ENCODE data around the gene FBXO42.
A peak's percentile ranks its signal among the peaks of the same experiment; 100 is the strongest.

FBXO42 gene

DNA sequence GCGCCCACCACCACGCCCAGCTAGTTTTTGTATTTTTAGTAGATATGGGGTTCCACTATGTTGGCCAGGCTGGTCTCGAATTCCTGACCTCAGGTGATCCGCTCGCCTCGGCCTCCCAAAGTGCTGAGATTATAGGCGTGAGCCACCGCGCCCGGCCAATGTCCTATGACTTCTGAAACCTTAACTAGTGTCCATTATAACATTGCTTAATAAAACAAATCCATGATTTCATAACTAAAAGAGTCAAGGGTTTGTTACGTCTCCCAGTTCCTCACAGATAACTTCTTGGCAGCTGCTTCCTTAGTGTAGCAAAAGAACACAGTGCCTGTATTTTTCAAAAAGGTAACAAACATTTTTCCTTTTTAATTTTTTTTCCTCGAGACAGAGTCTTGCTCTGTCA is 53.6 kb downstream of the FBXO42 start:
- DNase-seq (ENCODE audit: low spot score): no peak
- in situ Hi-C loops (cut with MboI; ENCODE audit: low pct_unique_long_range_greater_than_20kb, low sequenced_read_pairs, unreplicated experiment): no loop called here
- TF ChIP-seq, protein P1, sequence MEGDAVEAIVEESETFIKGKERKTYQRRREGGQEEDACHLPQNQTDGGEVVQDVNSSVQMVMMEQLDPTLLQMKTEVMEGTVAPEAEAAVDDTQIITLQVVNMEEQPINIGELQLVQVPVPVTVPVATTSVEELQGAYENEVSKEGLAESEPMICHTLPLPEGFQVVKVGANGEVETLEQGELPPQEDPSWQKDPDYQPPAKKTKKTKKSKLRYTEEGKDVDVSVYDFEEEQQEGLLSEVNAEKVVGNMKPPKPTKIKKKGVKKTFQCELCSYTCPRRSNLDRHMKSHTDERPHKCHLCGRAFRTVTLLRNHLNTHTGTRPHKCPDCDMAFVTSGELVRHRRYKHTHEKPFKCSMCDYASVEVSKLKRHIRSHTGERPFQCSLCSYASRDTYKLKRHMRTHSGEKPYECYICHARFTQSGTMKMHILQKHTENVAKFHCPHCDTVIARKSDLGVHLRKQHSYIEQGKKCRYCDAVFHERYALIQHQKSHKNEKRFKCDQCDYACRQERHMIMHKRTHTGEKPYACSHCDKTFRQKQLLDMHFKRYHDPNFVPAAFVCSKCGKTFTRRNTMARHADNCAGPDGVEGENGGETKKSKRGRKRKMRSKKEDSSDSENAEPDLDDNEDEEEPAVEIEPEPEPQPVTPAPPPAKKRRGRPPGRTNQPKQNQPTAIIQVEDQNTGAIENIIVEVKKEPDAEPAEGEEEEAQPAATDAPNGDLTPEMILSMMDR (IDR thresholded peaks at IDR 0.05; ENCODE audit: extremely low read depth, insufficient read depth, missing control alignments): no peak

DNA sequence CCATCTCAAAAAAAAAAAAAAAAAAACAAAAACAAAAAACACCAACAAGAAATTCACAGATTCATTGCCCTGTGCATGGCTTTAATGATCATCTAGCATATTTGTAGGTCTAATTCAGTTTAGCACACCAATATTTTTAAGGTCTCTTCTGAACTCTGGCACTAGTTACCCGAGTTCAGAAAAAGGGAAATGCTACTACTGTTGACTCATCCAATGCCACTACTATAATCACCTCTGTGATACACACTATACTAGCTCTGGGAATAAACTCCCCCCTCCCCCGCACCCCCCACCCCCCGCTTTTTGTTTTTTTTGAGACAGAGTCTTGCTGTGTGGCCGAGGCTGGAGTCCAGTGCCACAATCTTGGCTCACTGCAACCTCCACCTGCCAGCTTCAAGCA is 55.6 kb downstream of the FBXO42 start:
- TF ChIP-seq, protein P1 (IDR thresholded peaks at IDR 0.05; ENCODE audit: extremely low read depth, insufficient read depth, missing control alignments): no peak
- no peak for DNase-seq (ENCODE audit: low spot score)
- in situ Hi-C loops (cut with MboI; ENCODE audit: low pct_unique_long_range_greater_than_20kb, low sequenced_read_pairs, unreplicated experiment): no loop called here

DNA sequence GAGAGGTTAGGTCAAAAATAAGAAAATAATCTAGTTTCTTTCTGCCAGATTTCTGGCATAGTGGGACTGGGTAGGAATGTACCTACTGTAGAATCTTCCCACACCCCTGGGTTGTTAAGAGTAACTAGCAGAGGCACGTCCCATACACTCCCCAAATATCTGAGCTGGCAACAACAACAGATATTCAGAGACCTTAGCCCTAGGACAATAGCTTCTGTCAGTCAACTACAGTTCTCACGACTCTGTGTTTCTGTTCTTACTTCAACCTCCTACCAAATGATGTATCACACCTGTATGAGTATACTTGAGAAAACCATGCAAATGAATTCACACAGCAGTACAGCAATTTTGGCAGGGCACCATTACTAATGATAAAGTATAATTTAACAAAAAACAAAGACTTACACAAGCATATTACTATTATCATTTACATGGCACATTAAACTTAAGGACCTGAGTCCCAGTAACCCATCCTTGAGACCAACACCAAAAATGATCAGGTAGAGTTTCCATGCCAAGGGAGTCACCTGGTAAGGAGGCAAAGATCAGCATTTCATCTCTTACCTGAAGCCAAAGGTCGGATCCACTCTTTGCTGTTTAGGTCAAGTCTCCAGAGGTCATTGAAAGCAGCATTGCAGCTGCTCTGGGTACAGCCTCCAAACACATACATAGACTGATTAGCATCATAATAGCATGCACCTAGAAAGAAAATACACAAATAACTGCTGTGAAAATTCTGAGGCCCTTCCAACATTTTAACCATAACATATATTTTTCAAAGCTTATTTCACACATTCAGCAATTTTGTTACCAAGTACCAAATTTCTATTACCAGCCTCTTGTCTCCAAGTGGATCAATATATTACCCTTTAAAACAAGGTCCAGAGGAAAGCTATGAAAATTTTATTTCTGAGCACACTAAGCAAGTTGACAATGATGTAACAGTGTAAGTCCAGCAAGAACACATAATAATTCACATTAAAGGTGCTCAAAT is 57.8 kb downstream of the FBXO42 start:
- TF ChIP-seq, protein P1 (IDR thresholded peaks at IDR 0.05; ENCODE audit: extremely low read depth, insufficient read depth, missing control alignments): no peak
- peak; percentile 31 for DNase-seq (ENCODE audit: low spot score)
- in situ Hi-C loops (cut with MboI; ENCODE audit: low pct_unique_long_range_greater_than_20kb, low sequenced_read_pairs, unreplicated experiment): no loop called here

DNA sequence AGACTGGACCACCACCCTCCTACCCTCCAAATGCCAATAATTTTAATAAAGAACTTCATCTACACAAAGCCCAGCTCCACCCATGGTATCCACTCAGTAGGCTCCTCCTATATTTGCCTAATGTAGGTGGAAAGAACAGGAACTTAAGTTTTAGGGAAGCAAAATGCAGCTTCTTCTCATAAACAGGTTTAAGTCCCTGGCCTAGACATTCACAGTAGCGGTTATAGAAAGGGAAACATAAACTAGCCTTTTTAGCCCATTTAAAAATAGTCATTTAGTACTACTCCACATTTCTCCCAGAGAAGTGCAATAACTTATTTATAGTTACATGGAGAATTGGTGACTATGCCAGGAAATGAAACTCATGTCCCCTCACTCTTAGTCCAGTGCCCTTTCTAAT is 58.7 kb downstream of the FBXO42 start:
- DNase-seq (ENCODE audit: low spot score): no peak
- in situ Hi-C loops (cut with MboI; ENCODE audit: low pct_unique_long_range_greater_than_20kb, low sequenced_read_pairs, unreplicated experiment): no loop called here
- TF ChIP-seq, protein P1 (IDR thresholded peaks at IDR 0.05; ENCODE audit: extremely low read depth, insufficient read depth, missing control alignments): no peak

DNA sequence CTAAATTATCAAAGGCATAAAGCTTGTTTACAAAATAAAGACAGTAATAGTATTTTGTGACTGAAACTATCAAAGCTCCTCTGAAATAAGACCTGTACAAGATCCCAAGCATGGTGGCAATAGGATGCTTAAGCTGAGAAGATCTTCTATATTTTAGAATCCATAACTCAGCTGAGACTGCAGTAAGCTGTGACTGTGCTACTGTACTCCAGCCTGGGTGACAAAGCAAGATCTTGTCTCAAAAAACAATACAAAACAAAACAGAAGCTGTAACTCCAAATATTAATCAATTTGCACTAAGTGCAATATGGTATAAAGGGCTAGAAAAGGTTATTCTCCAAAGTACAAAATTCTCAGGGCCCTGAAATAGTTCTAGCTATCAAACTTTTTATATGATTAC is 59.5 kb downstream of the FBXO42 start:
- TF ChIP-seq, protein P1 (IDR thresholded peaks at IDR 0.05; ENCODE audit: extremely low read depth, insufficient read depth, missing control alignments): no peak
- DNase-seq (ENCODE audit: low spot score): no peak
- in situ Hi-C loops (cut with MboI; ENCODE audit: low pct_unique_long_range_greater_than_20kb, low sequenced_read_pairs, unreplicated experiment): no loop called here

DNA sequence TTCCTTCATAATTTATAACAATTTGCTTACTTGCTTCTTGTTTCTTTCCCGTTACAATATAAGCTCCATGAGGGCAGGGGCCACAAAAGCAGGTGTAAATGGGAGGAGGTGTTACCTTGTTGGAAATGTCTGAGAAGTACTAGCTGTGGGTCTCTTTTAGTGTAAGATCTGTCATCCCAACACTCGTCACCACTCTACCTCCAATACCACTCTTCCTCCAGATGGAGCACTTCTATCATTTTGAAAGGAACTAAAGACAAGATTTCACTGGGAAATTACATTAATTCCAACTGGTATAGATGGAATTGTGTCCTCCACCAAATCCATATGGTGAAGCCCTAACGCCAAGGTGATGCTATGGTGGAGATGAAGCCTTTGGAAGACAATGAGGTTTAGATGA is 62.3 kb downstream of the FBXO42 start:
- in situ Hi-C loops (cut with MboI; ENCODE audit: low pct_unique_long_range_greater_than_20kb, low sequenced_read_pairs, unreplicated experiment): no loop called here
- TF ChIP-seq, protein P1 (IDR thresholded peaks at IDR 0.05; ENCODE audit: extremely low read depth, insufficient read depth, missing control alignments): no peak
- no peak for DNase-seq (ENCODE audit: low spot score)
